ENCODE measurements around the gene POLR1E. TPM values are rescaled to one million over a fixed set of nuclear protein-coding genes. Genes with fewer than 3 reads are reported as not detected.

The POLR1E gene
- total RNA-seq, 1 experiment from 2014 or later: 60.9 TPM

- Histone ChIP-seq H3K27ac (ENCODE audit: low read depth, low read length) (no peak overlapping the region), H3K4me2 (ENCODE audit: low read length) (no peak overlapping the region), H3K9me2 (ENCODE audit: insufficient read depth) (no peaks in the 10 kb centered on the region), H4K20me1 (ENCODE audit: insufficient read depth) (peaks cover 7% of the 10 kb centered on the region; the same call in 1 of the 2 replicates), H3K36me3 (ENCODE audit: control insufficient read depth in 1 of 2, insufficient read depth in 2 of 2, low read length in 2 of 2) (peaks cover 58 to 77% of the 10 kb centered on the region in 2 experiments), H2AFZ (ENCODE audit: low read depth, low read length, poor library complexity, severe bottlenecking) (no peak overlapping the region), H3K27me3 (ENCODE audit: insufficient read depth, low read length) (no peaks in the 10 kb centered on the region), H3K9ac (ENCODE audit: low read length) (no peak overlapping the region), H3K4me1 (ENCODE audit: control insufficient read depth in 1 of 2, insufficient read depth in 2 of 2, low read length in 2 of 2) (no peaks in the 10 kb centered on the region), H3K9me3 (ENCODE audit: control insufficient read depth in 1 of 2, insufficient read depth in 1 of 2, low read depth in 1 of 2, low read length in 2 of 2) (no peaks in the 10 kb centered on the region), H3K79me2 (ENCODE audit: insufficient read depth, low read length) (peaks cover 65% of the 10 kb centered on the region), H3K4me3 (replicated peaks in 1 of 2; ENCODE audit: low read depth in 1 of 2, low read length in 2 of 2) (no peak overlapping the region)
- no peak for ATAC-seq
- DNase-seq (ENCODE audit: low read depth, low spot score): no peak
- CTCF ChIA-PET: no interaction called here
- no TSS peak for BruUV-seq (replicated peaks)
- no peak for TF ChIP-seq SP1 (IDR thresholded peaks at IDR 0.05; ENCODE audit: low read depth)
- TF ChIP-seq RAD21 (IDR thresholded peaks at IDR 0.05; ENCODE audit: low read depth): no peak
- no peak for TF ChIP-seq REST (IDR thresholded peaks at IDR 0.05; ENCODE audit: low read depth)
- TF ChIP-seq ZFX (IDR thresholded peaks at IDR 0.05): no peak
- no peak for TF ChIP-seq YY1 (IDR thresholded peaks at IDR 0.05; ENCODE audit: extremely low read depth, insufficient replicate concordance, low read depth, low read length)
- TF ChIP-seq EZH2phosphoT487 (IDR thresholded peaks at IDR 0.05; ENCODE audit: borderline replicate concordance): no peak
- TF ChIP-seq FOSL1 (IDR thresholded peaks at IDR 0.05; ENCODE audit: low read depth): no peak
- no peak for TF ChIP-seq POLR2AphosphoS5 (IDR thresholded peaks at IDR 0.05; ENCODE audit: low read depth, low read length)
- TF ChIP-seq CEBPB (IDR thresholded peaks at IDR 0.05; ENCODE audit: low read depth): no peak
- RAD21 ChIA-PET (ENCODE audit: low non-redundant PET in 1 of 2, low total read pairs in 2 of 2, uncharacterized antibody in 2 of 2, unreplicated experiment in 2 of 2): no interaction called here
- intact Hi-C loops (cut with micrococcal nuclease): no loop called here
- POLR2A ChIA-PET: no interaction called here
These were observed 13.5 kb downstream of the POLR1E start for GRCh38 chr9:37499297-37499696.
